Stomach (tissue), 4 donors: ENCODE results near the gene HLA-DQB1.

Source experiments
- POLR2A ChIP-seq, 4 donors: fragments of 450-650 bp; IDR thresholded peaks; one replicate each; pipeline ENCODE4 v1.6.1; 2016; ENCODE audit warnings: antibody characterized with exemption in 4 of 4, control low read depth in 2 of 4, mild to moderate bottlenecking in 1 of 4, moderate library complexity in 1 of 4
- TF ChIP-seq, protein P1 (sequence below), 7 experiments: fragments of 450-650 bp in 4 of 7; fragments of 200-600 bp in 3 of 7; sonication (generic) in 3 of 7; IDR thresholded peaks; one replicate each; pipeline ENCODE4 v1.5.1; 2016 to 2019; ENCODE audit warnings: antibody characterized with exemption in 7 of 7, control low read depth in 2 of 7, mild to moderate bottlenecking in 1 of 7

DNA sequence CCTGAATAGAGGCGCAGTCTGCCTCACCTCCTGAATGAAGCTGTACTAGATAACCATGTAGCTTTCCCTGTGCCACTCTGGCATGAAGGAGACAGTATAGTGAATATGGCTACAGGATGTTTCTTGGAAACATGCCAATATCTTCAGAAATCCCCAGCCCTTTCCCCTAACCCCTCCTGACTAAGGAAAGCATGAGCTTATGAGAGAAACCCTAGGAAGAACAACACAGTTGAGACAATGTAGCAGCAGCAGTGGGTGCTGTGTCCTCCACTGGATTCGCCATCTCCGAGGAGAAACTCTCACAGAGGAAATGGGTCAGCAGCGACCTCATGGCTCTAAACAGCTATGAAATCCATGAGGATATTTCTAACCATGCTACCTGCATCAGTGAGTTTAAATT is 22.6 kb downstream of the HLA-DQB1 start:
- TF ChIP-seq, protein P1, sequence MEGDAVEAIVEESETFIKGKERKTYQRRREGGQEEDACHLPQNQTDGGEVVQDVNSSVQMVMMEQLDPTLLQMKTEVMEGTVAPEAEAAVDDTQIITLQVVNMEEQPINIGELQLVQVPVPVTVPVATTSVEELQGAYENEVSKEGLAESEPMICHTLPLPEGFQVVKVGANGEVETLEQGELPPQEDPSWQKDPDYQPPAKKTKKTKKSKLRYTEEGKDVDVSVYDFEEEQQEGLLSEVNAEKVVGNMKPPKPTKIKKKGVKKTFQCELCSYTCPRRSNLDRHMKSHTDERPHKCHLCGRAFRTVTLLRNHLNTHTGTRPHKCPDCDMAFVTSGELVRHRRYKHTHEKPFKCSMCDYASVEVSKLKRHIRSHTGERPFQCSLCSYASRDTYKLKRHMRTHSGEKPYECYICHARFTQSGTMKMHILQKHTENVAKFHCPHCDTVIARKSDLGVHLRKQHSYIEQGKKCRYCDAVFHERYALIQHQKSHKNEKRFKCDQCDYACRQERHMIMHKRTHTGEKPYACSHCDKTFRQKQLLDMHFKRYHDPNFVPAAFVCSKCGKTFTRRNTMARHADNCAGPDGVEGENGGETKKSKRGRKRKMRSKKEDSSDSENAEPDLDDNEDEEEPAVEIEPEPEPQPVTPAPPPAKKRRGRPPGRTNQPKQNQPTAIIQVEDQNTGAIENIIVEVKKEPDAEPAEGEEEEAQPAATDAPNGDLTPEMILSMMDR (IDR thresholded peaks at IDR 0.05): no peak
- no peak for TF ChIP-seq POLR2A (IDR thresholded peaks at IDR 0.05)
